Astrocyte of the hippocampus (primary cell): ENCODE results near the gene RHOBTB3.
A peak's percentile ranks its signal among the peaks of the same experiment; 100 is the strongest.

Experiments used
- DNase-seq: peaks from one replicate; pipeline ENCODE4 v3.0.0; 2011; ENCODE audit warnings: low read depth, low spot score

The RHOBTB3 gene

DNA sequence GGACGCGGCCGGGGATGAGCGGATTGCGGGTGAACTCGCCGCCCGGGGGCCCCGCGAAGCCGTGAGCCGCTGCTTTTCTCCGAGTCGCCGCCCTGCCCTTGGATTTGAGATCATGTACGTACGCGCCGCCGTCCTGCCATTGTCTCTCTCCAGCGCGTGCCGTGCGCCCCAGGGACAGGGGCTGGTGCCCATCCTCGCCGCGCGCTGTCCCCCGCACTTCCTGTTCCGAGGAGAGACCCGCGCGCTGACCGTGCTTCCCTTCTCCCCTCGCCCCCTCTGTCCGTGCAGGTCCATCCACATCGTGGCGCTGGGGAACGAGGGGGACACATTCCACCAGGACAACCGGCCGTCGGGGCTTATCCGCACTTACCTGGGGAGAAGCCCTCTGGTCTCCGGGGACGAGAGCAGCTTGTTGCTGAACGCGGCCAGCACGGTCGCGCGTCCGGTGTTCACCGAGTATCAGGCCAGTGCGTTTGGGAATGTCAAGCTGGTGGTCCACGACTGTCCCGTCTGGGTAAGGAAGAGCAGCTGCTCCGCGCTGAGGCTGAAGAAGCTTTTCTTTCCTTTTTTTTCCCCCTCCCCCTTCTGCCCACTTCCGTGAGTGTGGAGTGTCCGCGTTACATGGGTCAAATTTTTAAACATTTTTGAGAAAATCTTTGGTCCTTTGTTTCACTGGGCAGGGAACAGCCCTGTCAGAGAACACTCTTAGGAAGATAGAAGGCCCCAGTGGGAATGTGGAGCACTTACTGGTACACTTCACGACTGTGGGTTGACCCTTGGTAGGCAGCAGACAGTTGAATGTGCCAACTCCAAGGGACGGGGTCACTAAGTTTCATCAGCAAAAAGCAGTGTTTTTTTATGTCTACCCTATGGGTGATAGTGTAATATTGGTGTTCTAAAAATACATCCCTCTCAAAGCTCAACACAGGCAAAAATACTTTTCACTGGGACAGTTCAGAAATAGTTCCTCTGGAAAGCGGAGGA lies 727 bp downstream of the RHOBTB3 start:
- DNase-seq = peak; percentile 70

DNA sequence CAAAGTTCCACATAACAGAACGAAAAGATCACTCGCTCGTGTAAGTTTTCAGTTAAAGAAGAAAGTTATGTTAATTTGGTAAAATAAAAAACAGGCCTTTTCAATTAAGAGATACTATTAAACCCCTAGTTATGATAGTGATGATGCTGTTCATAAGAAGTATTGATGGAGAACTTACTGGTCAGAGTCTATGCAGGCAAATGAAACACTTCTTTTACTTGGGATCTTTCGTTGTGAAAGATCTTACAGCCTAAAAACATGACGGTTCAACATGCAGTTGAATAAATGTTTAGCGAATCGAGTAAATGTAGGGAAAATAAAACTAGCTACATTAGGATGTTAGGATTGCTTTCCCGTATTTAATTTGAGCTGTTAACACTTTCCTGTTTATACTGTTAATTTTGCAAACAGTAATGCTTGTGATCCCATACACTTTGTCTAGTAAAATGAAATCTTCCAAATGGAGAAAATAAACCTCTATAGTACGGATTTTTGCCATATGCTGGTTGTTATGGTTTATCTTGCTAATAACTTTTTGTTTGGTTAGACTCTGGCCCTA lies 2.0 kb downstream of the RHOBTB3 start:
- no peak for DNase-seq

DNA sequence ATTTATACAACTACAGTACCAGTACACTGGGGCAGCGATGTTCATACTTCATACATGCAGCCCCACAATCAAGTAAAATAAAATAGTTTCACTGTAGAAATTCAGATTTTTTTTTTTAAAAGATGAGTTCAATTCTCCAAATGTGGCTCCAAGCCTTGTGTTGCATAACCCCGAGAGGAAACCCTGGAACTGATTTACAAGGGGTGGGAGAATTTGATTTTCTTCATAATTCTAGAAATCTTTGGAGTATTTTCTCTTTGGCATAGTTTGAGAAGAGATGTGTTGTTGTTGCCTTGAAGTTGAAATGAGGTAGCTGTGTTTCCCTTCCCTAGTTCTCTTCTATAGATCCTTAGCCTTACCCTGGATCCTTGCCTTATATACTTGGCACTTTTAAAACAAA lies 3.1 kb downstream of the RHOBTB3 start:
- no peak for DNase-seq

DNA sequence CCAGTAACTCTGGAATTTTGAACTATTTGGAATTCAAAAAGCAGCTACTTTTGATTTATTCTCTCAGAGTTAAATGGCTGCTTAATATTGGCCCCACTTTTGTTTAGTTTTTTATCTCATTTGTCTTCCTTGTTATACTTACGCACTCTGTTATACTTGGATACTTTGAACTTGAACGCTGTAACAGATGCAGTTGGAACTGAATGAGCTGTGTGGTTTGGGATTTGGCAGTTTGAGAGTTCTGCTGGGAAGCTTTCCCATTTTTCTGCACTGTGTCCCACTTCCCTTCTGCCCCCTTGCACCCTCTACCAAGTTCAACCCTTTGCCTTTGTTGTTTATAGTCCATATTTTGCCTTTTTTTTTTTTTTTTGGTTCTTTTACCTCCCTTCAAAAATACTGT lies 3.8 kb downstream of the RHOBTB3 start:
- peak; percentile 66 for DNase-seq

DNA sequence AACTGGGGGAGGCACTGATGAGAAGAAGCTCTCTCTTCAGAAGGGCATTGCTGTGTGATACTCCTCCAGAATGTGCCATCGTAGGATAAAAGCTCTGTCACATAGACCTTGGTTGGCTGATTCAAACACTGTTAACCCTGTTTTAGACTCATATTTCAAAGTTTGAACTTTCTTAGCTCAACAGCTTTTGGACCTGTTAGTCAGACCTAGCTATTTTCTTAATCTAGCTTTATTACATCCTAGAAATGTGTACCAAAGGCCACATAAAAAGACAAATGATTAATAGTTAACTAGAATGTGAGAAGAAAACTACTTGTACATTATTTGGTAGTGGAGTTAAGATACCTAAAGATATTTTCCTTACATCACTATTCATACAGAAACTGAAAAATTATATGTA lies 4.3 kb downstream of the RHOBTB3 start:
- DNase-seq = no peak

DNA sequence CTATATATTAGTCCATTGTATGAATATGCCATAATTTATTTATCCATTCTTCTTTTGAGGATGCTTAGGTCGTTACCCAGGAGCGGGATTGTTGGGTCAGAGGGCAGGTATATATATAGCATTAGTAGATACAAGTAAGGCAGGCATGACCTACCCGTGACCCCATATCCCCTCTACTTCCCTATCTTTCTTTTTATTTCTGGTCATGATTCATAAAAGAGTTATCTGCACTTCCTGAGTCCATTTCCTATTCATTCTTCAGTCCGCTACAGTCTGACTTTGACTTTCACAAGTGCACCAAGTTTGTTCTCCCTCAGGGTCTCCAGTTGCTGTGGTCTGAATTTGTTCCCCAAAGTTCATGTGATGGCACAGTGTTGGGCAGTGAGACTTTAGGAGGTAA lies 6.9 kb downstream of the RHOBTB3 start:
- DNase-seq = no peak

DNA sequence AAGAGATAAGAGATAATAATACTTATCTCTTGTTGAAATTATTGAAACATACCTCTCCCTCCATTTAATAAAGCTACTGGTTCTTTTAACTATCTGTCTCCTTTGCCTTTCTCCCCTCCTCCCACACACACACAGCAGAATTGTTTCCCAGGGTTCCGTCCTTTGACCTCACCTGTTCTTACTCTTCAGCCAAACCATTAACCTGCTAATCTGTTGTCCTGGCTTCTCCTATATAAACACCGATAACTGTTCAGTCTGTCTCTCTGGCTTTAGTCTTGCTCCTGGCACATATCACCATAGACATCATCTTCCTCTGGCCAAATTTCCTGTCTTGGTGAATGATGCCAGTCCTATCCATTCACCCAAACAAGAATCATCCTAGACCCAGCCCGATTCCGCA lies 7.7 kb downstream of the RHOBTB3 start:
- DNase-seq = no peak

DNA sequence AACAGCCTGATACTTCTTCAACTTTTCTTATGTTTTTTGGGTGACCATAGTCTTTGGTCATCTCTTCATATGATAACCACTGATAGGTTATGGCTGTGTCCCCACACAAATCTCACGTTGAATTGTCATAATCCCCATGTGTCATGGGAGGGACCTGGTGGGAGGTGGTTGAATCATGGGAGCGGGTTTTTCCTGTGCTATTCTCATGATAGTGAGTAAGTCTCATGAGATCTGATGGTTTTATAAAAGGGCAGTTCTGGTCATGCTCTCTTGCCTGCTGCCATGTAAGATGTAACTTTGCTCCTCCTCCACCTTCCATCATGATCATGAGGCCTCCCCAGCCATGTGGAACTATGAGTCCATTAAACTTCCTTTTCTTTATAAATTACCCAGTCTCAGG lies 8.7 kb downstream of the RHOBTB3 start:
- DNase-seq = no peak

DNA sequence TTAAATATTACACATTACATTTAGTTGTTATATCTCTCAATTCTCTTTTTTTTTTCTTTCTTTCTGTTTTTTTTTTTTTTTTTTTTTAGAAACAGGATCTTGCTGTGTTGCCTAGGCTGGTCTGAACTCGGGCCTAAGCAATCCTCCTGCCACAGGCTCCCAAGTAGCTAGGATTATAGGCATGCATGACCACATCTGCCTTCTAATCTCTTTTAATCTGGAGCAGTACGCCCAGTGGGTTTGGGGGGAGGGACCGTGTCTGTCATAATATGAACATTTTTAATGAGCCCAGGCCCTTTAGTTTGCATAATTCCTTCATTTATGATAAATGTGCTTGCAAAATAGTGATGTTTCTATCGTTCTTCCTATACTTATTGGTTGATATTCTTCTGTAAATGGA lies 10.3 kb downstream of the RHOBTB3 start:
- no peak for DNase-seq

DNA sequence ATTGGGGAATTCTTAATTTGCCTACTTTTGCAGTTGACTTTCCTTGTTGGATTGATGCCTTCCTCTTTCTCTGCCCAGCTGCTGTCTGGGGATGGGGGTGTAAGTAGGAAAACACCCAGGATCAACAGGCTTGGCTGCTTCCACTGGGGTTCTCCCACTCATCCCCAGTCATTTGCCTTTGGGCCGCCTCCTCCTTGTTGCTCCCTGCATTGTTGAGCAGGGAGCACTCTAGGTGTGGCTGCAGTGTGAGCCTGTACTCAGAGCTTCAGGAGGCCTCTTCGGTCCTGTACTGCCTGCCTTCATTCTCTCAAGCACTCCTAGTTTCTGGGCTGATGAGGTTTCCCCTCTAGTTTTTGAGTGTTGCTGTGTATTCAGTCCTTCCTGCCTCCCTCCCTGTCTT lies 12.1 kb downstream of the RHOBTB3 start:
- no peak for DNase-seq

DNA sequence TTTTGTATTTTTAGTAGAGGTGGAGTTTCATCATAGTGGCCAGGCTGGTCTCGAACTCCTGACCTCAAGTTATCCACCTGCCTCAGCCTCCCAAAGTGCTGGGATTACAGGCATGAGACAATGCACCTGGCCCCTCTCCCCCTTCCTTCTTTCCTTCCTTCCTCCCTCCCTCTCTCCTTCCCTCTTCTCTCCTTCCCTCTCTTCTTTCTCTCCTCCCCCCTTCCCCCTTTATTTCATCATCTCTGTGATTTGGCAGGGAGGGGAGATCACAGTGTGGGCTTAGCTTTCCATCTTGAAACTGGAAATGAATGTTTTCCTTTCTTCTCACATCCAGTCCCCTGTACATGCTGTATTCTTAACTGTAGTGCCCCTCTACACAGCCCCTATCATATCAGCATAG lies 12.7 kb downstream of the RHOBTB3 start:
- DNase-seq = no peak

DNA sequence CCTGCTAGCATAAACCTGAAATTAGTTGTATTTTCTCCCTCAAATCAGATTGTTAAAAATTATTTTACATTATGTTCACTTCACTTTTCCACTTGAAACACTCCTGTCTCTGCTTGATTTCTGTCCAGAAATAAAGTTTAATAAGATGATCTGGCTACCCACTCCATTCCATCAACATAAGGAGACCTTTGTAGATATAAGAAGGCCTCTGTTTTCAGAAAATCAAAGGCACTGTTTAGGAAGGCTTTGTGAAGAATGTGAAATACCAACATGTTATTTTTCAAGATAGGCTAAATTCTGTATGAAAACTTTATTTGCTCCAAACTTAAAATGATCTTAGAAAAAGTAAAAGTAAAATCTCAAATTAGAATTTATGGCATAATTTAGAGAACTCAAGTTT lies 15.1 kb downstream of the RHOBTB3 start:
- no peak for DNase-seq

DNA sequence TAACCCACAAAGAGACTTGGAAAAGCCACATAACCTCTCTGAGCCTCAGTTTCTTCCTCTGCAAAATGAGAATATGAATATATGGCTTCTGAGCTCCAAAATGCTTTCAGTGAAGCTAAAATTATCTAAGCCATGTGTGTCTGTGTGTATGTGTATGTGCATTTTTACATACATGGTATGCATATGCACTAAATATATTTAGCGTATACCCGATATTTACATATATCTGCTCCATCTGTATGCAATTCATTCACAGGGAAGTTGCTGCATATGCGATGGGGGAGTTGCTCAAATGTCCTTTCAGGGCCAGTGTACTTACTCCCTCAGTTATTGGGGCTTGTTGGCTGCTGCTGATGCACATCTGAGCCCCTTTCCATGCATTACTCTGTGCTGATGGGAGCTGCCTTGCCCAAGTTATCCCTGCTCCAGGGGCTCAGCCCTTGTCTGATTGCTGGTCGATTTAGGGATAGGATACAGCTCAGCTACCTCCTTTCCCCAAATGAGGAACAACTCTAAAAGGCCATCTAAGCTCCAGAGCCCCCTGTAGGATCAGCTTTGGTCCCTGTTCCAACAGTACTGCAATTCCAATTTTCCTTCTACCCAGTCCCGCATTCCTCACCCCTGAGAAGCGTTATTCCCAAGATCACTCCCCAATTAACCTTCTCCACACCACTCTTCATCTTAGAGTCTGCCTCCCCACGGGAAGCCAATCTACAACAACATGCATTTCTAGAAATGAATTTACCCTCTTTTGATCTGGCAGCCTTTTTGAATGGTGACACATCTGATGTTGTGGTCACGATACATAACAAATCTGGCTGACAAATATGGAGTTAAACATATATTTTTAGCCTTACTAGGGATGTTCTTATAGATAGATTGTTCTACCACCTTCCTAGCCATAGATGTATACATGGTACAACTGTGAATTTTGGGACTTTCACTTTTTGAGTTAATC lies 15.9 kb downstream of the RHOBTB3 start:
- DNase-seq = no peak

DNA sequence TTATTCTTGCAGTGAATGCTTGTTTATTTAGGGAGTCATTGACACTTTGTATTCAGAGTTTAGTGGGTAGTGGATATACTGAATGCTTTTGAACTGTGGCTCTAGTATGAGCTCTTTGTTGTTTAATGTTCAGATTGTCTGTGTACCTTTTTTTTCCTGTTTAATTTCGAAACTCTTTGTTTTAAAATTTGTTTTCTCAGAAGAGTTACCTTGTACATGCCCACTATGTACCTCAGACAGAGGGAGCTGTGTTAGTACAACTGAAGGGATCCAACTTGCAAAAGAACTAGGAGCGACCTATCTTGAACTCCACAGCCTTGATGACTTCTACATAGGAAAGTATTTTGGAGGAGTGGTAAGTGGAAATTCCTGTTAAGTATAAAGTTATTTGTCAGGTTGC lies 17.0 kb downstream of the RHOBTB3 start:
- no peak for DNase-seq

DNA sequence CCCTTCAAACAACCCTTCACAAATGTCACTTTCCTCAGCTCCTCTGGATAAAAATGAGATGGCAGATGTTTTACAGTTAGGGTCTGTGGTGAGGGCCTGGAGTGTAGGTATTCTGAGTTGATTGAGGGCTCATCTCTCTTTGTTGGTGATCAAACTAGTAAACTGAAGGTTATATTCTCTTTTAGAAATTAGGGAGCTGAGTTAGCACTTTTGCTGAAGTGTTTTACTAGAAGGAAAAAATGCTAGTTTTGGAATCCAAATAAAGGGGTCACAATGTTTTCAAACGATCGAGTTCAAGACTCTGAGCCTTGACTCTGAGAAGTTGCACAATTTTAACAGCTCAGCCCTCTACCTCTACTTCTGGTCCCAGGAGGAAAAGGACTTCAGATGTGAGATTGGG lies 23.4 kb downstream of the RHOBTB3 start:
- DNase-seq = no peak

DNA sequence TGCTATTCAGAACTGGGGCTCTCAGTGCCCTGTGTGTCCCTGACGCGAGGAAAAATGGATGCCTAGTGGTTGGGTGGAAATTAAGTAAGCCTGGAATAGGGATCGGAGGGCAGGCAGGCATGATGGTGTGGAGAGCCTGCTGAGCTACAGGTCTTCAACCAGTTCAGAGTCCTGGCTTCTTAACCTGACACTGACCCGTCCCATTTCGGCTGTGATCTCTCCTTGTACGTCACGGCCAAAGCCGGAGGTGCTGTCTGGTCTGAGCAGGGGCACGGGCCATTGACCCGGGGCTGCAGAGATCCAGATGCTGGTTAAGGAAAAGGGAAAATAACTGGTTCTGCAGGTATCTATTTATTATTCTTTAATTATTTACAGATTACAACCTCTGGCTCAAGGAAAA lies 27.9 kb downstream of the RHOBTB3 start:
- DNase-seq = no peak

DNA sequence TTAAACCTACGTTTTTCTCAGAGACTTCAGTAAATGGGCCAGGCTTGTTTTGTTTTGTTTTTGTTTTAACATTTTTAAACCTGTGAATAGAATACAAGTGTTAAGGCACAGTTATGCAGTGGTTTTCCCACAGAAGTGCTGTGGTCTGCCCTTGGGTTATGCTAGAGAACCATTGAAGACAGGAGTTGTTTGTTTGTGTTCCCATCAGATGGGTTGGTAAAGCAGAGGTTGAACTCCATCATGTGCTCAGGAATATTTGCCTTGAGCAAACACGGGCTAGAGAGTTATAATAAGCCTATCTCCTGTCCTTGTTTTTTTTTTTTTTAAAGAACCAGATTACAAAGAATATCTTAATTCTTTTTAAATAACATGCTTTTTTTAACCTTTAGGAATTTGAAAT lies 28.5 kb downstream of the RHOBTB3 start:
- DNase-seq = peak; percentile 79

DNA sequence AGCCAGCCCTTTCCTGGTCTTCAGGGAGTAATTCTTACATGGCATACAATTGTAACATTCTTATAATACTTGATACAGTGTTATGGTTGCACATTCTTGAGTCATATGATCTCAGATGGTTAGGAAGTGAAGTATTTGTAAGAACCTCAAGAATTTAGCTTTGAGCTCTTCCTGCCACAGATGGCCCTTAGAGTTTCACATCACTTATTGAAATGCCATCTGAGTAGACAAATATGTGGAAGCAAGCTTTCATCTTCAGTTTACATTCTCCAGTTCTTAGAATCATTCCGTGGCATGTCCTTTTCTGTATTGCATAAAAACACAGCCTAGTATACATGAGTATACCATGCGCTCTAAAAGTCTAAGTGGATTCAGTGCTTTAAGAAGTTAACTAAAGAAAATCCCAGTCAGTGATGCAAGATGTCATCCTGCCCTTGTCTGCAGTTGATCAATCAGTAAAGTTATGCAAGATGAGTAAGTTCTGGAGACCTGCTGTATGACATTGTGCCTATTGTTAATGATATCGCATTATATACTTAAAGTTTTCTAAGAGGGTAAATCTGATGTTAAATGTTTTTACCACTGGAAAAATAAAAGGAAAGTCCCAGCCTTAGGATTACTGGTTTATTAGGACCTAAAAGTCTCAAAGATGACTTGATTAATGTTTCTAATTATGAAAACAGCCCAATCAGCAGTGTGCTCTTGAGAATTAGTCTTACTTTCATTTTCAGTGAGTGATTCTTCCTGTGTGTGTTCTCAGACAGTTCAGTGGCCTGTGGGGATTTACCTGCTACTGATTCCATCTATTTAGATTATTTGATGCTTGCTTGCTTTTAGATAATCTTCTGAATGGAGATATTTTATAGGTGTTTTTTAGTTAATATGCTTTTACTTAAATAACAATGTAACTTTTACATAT lies 29.4 kb downstream of the RHOBTB3 start:
- peak; percentile 88 for DNase-seq

DNA sequence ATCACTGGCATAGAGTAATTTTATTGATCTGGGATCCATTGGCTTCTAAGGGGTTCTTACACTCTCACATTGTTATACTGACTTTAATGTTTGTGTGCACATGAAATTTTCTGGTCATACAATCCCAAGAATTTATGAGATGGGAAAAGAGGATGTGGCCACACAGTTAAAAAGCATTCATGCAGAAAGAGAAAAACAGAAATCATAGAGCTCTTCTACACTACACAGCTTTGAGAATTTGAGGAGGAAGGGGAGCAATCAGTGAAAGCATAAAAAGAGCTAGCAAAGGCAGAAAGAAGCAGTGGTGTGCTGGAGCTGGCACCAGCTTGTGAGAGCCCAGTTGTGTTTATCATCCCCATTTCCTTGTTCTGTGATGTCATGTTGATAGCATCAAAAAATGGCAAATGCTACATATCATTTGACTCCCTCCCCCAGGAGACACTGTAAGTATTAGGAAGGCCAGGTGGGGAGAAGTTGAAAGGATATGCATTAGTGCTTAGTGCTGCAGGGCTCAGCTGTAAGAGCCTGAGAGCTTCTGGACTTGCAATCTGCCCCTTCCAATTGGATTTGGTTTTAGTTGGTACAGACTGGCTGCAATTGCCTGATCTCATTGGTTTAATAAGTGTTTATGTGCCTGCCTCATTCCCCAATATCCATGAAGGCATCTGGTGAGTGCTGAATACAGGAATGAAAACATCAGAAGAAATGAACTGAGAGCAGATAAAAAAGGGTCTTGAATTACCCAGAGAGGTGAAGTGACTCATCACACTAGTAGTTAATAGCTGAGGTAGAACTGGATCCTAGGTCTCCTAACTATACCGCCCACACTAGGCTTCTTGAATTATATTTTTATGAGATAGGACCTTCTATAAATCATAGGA lies 30.9 kb downstream of the RHOBTB3 start:
- DNase-seq = peak; percentile 61

DNA sequence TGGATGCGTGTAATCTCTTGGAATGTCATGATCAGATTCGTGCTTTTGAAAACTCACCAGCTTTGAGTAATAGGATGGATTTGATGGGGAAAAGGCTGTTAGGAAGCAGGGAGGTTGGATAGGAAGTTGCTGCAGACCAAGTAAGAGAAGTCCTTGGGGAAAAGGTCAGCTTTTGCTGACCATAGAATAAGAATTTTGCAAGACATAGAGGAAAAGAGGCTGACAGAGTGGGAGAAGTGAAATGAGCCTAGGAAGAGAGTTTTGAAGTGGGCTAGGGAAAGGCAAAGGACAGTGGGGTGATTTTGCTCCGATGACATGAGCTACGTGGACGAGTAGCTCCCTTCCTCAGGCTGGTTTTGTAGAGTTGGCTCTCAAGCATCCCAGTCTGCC lies 31.5 kb downstream of the RHOBTB3 start:
- DNase-seq = no peak
